GM18526 (cell line): ENCODE results near the gene XAF1.

Experiments
- POLR2A ChIP-seq: IDR thresholded peaks from 3 replicates; pipeline ENCODE4 v1.6.1; 2011; ENCODE audit not compliant: insufficient read length; ENCODE audit errors: extremely low read depth

Gene XAF1

GRCh38 chr17:6823011-6823442 is 67.2 kb downstream of the XAF1 start:
- TF ChIP-seq POLR2A = no peak
